GM12865 (cell line): ENCODE results near the gene OLFML1.

ENCODE experiments used
- DNase-seq: peaks from one replicate; pipeline ENCODE4 v3.0.0; 2010; ENCODE audit warnings: low read depth
- H3K4me3 ChIP-seq: 2 replicates; pipeline ENCODE4 v1.5.1; 2011; ENCODE audit warnings: mild to moderate bottlenecking, low read depth, low read length, control low read depth
- CTCF ChIP-seq: IDR thresholded peaks from 2 replicates; pipeline ENCODE4 v1.5.1; 2011; ENCODE audit warnings: low read length, control low read depth, low read depth, inconsistent platforms; ENCODE audit not compliant: insufficient read depth; ENCODE audit errors: missing control alignments

The OLFML1 gene

DNA sequence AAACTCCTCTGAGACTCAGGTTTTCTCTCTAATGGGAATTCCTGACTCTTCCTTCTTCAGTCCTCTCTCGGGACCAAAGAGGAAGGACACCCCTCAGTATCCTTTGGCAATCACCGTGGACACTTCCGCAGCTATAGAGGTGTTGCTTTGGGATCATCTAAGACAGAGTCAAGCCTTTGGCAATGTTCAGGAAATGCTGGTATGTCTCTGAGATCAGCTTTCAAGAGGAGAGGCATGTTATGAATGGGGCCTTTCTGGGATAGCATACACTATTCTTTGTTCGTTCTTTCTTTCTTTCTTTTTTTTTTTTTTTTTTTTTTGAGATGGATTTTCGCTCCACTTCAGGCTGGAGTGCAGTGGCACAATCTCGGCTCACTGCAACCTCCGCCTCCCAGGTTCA is 14.2 kb upstream of the OLFML1 start:
- DNase-seq: no peak
- no peak overlapping the region for H3K4me3 ChIP-seq
- no peak for TF ChIP-seq CTCF

GRCh38 chr11:7473717-7474116 is 11.6 kb upstream of the OLFML1 start:
- TF ChIP-seq CTCF: no peak
- no peak overlapping the region for H3K4me3 ChIP-seq
- DNase-seq: peak; percentile 80

DNA sequence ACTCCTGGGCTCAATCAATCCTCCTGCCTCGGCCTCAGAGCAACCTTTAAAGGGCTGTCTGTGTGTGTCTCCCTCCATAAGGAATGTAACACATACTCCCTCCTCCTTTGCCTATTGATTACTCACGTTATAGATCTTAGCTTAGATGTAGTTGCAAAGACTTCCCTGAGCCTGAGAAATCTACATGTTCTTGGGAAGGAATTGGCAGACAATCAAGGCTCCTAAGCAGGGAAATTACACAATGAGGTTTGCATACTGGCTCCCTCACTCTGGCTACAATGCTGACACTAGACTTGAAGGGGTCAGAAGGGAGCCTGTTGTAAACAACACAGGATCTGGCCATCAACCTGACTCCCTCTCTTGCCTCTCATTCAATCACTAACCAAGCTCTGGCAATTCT is 5.2 kb upstream of the OLFML1 start:
- no peak for DNase-seq
- no peak for TF ChIP-seq CTCF
- no peak overlapping the region for H3K4me3 ChIP-seq

GRCh38 chr11:7484131-7484530 is 1.2 kb upstream of the OLFML1 start:
- no peak for DNase-seq
- TF ChIP-seq CTCF: no peak
- no peak overlapping the region for H3K4me3 ChIP-seq

DNA sequence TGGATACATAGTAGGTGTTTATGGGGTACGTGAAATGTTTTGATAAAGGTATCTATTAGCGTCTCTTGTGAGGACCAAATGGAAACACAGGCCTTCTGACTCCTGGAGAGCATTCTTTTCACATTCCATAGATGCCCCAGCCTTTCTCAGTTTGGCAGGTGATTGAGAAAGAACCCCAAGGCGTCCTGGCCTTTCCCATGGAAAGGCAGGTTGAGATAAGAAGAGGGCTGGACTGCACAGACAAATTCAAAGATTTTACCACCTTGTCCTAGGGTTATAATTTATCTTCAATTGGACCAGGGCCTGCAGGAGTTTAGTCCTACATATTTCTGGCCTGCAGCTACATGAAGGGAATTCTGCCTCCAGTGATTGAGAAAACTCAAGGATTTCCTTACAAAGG is 661 bp upstream of the OLFML1 start:
- no peak for DNase-seq
- no peak overlapping the region for H3K4me3 ChIP-seq

DNA sequence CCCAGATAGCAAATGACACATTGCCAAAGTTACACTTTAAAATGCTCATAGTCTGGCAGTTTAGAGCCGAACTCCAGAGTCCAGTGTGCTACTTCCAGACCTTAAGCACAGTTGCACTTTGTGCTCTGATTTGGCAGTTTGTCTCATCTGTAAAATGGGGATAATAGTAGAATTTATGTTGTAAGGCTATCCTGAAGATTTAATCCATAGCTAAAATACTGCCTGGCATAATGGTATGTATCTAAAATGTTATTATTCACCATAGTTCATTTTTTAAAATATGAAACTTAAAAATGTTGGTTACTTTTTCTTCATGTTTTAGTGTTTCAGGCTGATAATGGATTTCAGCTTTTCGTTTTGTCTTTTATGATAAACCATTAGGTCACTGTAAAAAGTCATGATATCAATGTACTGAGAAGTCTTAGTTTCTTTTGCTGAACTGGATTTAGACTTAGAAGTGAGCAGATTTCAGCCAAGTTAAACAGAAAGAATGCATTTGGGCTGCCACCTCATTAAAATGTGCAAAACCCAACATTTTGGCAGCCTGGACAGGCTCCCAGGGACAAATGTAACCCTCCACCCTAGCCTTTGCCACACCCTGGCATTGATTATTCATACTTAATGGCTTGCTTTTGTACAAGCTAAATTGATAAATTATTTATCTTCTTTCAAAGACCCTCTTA is 933 bp downstream of the OLFML1 start:
- no peak for TF ChIP-seq CTCF
- no peak overlapping the region for H3K4me3 ChIP-seq
- DNase-seq: no peak

More for the DNA sequence above, 661 bp upstream of the OLFML1 start:
- no peak for TF ChIP-seq CTCF

DNA sequence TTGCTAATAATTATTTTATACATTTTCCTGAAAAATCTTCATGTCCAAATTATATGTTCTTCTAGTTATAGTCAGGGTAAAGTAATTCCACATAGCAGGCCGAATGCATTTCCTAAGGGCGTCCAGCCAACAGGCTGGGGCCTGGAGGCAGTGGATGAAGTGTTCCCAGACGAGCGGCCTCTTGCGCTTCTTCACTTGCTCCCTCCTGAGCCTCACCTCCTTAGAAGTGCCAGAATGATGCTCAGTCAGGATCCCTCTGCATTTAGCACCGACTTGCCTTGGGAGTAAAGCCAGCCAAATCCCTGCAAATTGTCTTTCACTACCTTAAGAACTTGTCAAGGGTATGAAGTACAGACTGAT is 1.5 kb downstream of the OLFML1 start:
- DNase-seq: no peak
- no peak overlapping the region for H3K4me3 ChIP-seq
- TF ChIP-seq CTCF: no peak
